ENCODE measurements around the gene FOXN3. TPM values are rescaled to one million over a fixed set of nuclear protein-coding genes. Genes with fewer than 3 reads are reported as not detected.

The FOXN3 gene
- total and polyA plus RNA-seq, 10 of the 15 experiments (the other 5 are each of a cell fraction or from before 2014, with no cell fraction given) = 4.5 to 68.9 (median 29.7) TPM

- no peak overlapping the region for H3K27ac ChIP-seq (ENCODE audit: control insufficient read depth, insufficient read depth)
- in situ Hi-C loops (cut with MboI) = no loop called here
- ATAC-seq = no peak
Observed at GRCh38 chr14:89377544-89377943, 39.5 kb downstream of the FOXN3 start.

More at GRCh38 chr14:89377544-89377943, 39.5 kb downstream of the FOXN3 start:
- H4K20me1 ChIP-seq (ENCODE audit: control insufficient read depth, insufficient read depth) = no peaks in the 10 kb centered on the region
- ChIA-PET CTCF (interaction anchor here (1.1 kb wide), 1 partner anchor 74 kb away, joined by 3 read pairs; no protein-coding TSS in a partner anchor), SMC1A (ENCODE audit: uncharacterized antibody, unreplicated experiment) (interaction anchor here (1.1 to 2.3 kb wide), 3 partner anchors 8 to 13 kb away, joined by 3 to 8 read pairs (median 7); no protein-coding TSS in a partner anchor), RAD21 (ENCODE audit: unreplicated experiment) (interaction anchor here (1.0 kb wide), 3 partner anchors 9 to 46 kb away, joined by 3 read pairs; no protein-coding TSS in a partner anchor), POLR2A (interaction anchor here (1.0 to 1.4 kb wide), 2 partner anchors 11 to 30 kb away, joined by 3 to 6 read pairs; no protein-coding TSS in a partner anchor)
- H3K4me3 ChIP-seq = no peak overlapping the region
- intact Hi-C loops (cut with micrococcal nuclease; ENCODE audit: unreplicated experiment) = no loop called here
- BruUV-seq (replicated peaks) = no TSS peak
- no peaks in the 10 kb centered on the region for H3K27me3 ChIP-seq (replicated peaks in 1 of 2; ENCODE audit: control insufficient read depth in 2 of 2, insufficient read depth in 2 of 2, low read length in 1 of 2)
- no peak overlapping the region for H3K9ac ChIP-seq (ENCODE audit: control insufficient read depth, insufficient read depth, low read length)
- H3K79me2 ChIP-seq (ENCODE audit: control insufficient read depth, insufficient read depth, low read length) = peaks cover 63% of the 10 kb centered on the region
- peaks cover 16% of the 10 kb centered on the region for H3K4me1 ChIP-seq (ENCODE audit: control insufficient read depth, insufficient read depth, low read length)
- H2AFZ ChIP-seq (ENCODE audit: control insufficient read depth, low read depth, low read length) = no peak overlapping the region
- H3K4me2 ChIP-seq (ENCODE audit: control insufficient read depth, insufficient read depth) = no peak overlapping the region
- H3K36me3 ChIP-seq (ENCODE audit: control insufficient read depth in 2 of 2, insufficient read depth in 2 of 2, low read length in 1 of 2) = peaks cover 0 to 1% of the 10 kb centered on the region in 2 experiments; a peak in 2 of 4 replicates
- 98% methylated on average over 3 of the region's 3 CpGs for WGBS (ENCODE audit: insufficient coverage, insufficient replicate concordance, low lambda C conversion rate, missing lambda C conversion rate)
- TF ChIP-seq ETV6 (conservative IDR thresholded peaks at IDR 0.05 in 1 of 2, IDR thresholded peaks at IDR 0.05 in 1 of 2; ENCODE audit: borderline replicate concordance in 1 of 2, low read depth in 1 of 2) (no peak), ATF2 (IDR thresholded peaks at IDR 0.05; ENCODE audit: low read length) (no peak), RAD21 (IDR thresholded peaks at IDR 0.05; ENCODE audit: insufficient read depth, low read depth, low read length) (no peak), CHD1 (IDR thresholded peaks at IDR 0.05; ENCODE audit: low read depth, low read length) (no peak), SREBF2 (IDR thresholded peaks at IDR 0.05; ENCODE audit: low read length) (no peak), SMARCA5 (IDR thresholded peaks at IDR 0.05) (no peak), FOS (IDR thresholded peaks at IDR 0.05; ENCODE audit: borderline replicate concordance, extremely low read depth, insufficient read length) (no peak), SUZ12 (IDR thresholded peaks at IDR 0.05; ENCODE audit: unreplicated experiment) (no peak), NFXL1 (IDR thresholded peaks at IDR 0.05; ENCODE audit: borderline replicate concordance) (no peak), SKIL (IDR thresholded peaks at IDR 0.05; ENCODE audit: low read depth, poor library complexity, severe bottlenecking) (no peak), NR2C1 (IDR thresholded peaks at IDR 0.05) (no peak), SMC3 (IDR thresholded peaks at IDR 0.05; ENCODE audit: borderline replicate concordance, low read length) (no peak), MYB (IDR thresholded peaks at IDR 0.05; ENCODE audit: borderline replicate concordance, low read depth, low read length) (no peak), REST (IDR thresholded peaks at IDR 0.05; ENCODE audit: low read depth, low read length) (no peak)
- H3K9me3 ChIP-seq (replicated peaks; ENCODE audit: control insufficient read depth, insufficient read depth, low read length) = peaks cover 16% of the 10 kb centered on the region; the same call in 2 of the 3 replicates
- DNase-seq (ENCODE audit: low read depth, low spot score) = no peak
- FAIRE-seq = no peak
